GM13977 (cell line): ENCODE data around the gene DOK7.

Experiments used
- DNase-seq: peaks from one replicate; pipeline ENCODE4 v3.0.0; 2012; ENCODE audit warnings: low spot score
- in situ Hi-C: fragments of 300-500 bp; cut with MboI; formaldehyde crosslinking; loops from one replicate; pipeline ENCODE4 v1.12.0; 2022; ENCODE audit warnings: low sequenced_read_pairs, low pct_unique_long_range_greater_than_20kb, mixed read lengths, inconsistent platforms; ENCODE audit not compliant: unreplicated experiment
- TF ChIP-seq, protein P1 (sequence below): IDR thresholded peaks from 2 replicates; pipeline ENCODE4 v1.5.1; 2012; ENCODE audit warnings: mild to moderate bottlenecking, control low read depth; ENCODE audit not compliant: insufficient read depth; ENCODE audit errors: extremely low read depth, missing control alignments

The DOK7 gene

DNA sequence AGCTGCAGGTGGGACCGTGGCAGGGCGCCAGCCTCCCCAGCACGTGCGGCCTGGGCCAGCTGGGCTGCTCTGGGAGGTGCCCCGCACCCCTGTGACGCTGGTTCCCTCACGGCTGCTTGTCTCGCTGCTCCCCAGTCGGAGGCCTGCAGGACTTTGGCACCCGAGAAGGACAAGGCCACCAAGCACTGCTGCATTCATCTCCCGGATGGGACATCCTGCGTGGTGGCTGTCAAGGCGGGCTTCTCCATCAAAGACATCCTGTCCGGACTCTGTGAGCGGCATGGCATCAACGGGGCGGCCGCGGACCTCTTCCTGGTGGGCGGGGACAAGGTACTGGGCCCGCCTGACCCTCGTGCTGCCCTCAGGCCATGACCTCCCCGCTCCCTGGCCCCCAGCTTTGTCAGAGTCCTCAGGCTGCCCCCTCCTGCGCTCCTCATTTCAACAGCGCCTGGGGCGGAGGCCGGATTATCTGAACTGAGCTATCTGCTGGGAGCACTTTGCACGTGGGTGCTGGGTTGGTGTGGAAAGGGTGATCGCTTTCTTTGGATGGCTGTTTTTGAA is 40.8 kb upstream of the DOK7 start:
- in situ Hi-C loops = no loop called here
- TF ChIP-seq, protein P1, sequence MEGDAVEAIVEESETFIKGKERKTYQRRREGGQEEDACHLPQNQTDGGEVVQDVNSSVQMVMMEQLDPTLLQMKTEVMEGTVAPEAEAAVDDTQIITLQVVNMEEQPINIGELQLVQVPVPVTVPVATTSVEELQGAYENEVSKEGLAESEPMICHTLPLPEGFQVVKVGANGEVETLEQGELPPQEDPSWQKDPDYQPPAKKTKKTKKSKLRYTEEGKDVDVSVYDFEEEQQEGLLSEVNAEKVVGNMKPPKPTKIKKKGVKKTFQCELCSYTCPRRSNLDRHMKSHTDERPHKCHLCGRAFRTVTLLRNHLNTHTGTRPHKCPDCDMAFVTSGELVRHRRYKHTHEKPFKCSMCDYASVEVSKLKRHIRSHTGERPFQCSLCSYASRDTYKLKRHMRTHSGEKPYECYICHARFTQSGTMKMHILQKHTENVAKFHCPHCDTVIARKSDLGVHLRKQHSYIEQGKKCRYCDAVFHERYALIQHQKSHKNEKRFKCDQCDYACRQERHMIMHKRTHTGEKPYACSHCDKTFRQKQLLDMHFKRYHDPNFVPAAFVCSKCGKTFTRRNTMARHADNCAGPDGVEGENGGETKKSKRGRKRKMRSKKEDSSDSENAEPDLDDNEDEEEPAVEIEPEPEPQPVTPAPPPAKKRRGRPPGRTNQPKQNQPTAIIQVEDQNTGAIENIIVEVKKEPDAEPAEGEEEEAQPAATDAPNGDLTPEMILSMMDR = no peak
- DNase-seq = no peak

DNA sequence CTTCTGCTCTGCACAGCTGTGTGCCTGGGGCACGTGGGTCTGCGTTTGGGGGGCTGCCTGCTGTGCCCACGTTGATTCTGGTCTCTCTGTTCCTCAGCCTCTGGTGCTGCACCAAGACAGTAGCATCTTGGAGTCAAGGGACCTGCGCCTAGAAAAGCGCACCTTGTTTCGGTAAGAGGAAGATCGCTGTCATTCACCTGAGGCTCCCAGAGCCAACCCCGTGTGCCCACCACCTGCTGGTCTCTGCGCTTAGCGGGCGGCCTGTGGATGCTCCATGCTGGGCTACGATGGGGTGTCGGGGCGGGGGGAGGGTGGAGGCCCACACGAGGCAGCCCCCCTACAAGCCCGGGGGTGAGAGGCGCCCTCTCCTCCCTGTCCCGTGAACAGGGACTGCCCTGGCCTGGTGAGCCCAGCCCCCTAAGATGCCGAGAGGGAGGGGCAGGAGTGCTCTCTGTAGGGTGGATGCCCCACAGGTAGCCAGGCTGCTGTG is 40.3 kb upstream of the DOK7 start:
- TF ChIP-seq, protein P1 = no peak
- in situ Hi-C loops = no loop called here

DNA sequence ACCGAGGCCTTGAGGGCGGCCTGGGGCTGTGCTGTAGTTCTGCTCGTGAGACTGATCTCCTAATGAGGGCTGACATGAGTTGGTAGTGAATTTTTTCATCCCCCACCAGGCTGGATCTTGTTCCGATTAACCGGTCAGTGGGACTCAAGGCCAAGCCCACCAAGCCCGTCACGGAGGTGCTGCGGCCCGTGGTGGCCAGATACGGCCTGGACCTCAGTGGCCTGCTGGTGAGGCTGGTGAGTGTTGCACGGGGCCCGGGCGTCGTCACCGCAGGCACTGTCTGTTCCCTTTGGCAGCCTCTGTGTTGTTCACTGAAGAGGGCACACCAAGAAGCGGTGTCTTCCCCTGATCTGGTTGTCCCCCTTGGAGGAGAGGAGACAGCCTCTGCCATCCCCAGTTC is 39.7 kb upstream of the DOK7 start:
- TF ChIP-seq, protein P1 = no peak
- in situ Hi-C loops = no loop called here
- DNase-seq = no peak

More for the DNA sequence above, 40.3 kb upstream of the DOK7 start:
- no peak for DNase-seq

DNA sequence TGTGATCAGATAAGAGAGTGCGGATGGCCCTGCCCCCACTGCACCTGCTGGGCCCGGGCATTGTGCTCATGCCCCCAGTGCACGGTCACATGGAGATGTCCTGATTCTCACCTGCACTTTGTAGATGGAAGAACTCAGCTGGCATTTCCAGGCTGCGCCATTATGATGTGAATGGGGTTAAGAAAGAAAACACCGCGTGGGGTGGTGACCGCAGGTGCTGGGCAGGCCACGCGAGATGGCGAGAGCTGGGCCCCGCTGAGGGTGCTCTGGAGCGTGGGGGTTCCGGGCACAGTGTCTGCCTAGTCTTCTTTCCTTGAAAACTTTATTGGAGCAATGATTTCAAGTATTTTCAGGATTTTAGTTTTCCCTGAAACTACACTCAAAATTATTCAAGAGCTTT is 39.2 kb upstream of the DOK7 start:
- TF ChIP-seq, protein P1 = no peak
- DNase-seq = no peak
- in situ Hi-C loops = no loop called here

DNA sequence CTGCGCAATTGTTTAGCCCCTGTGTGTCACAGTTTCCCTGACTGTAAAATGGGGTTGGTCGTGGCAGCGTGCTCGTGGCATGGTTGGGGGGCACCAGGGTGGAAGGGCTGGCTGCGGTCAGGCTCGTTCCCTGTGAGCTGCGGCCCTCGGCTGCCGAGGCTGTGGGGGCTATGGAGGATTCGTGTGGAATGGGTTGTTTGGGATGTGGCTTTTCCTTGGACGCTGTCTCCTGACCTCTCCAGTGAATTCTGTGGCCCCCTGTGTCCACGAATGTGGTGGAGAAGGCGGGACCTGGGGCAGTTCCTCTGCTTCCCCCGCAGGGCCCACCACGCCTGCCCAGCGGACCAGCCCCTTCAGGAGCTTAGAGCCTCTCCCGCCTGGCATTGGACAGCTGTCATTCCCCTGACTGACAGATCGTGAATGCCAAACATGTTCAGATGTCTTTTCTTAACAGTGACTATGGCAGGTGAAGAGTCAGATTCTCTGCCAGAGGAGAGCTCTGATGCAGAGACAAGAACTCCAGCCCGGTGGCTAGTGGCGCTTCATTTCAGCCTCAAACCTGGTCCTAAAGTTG is 38.5 kb upstream of the DOK7 start:
- DNase-seq = no peak
- in situ Hi-C loops = no loop called here
- TF ChIP-seq, protein P1 = no peak

DNA sequence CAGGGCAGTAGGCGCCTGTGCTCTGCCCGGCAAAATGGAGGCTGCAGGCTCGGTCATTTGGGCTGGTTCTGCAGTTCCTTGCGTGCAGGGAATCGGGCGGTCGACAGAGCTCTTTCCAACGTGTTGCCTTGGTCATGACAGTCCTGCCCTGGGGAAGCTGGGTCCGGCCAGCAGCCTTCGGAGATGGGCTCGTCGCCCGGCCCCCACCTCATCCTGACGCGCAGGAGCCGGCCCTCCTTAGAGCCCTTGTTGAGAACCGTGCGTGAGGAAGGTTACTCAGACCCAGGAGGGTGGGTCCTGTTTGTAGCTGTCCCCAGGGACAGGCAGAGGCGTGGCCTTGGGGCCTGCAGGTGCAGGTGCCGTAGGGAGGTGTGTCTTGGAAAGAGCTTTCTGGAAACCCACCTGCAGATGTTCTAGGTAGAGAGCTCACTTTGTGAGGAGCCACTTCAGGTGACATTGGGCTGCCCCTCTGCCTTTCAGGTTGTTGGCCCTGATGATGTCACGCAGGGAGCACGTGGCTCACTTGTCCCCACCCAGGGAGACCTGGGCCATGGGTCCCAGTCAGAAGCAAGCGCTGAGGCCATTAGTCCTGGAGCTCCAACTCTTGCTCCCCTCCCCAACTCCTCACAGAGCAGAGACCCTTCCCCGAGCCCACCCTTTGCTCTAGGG is 36.5 kb upstream of the DOK7 start:
- DNase-seq = no peak
- in situ Hi-C loops = no loop called here
- TF ChIP-seq, protein P1 = no peak
